Measurements from ENCODE around the gene ATP1A4.

GRCh38 chr1:160210561-160210960 is 59.2 kb downstream of the ATP1A4 start:
- TF ChIP-seq POLR2A (IDR thresholded peaks at IDR 0.05) (no peak), EP300 (IDR thresholded peaks at IDR 0.05) (no peak)

All from gastroesophageal sphincter (tissue), 2 donors.